Right atrium auricular region (tissue), 2 donors: Measurements from ENCODE around the gene EYA2. TPM values are rescaled to one million over a fixed set of nuclear protein-coding genes. Genes with fewer than 3 reads are reported as not detected.
"Not testable (repeated sequence)": the region's sequence is repeated elsewhere in the genome, so short reads cannot be mapped to it uniquely, and the experiment has no call there.

Experiments used
- DNase-seq: peaks from one replicate; pipeline ENCODE4 v3.0.0-alpha.2; 2019; ENCODE audit warnings: low spot score
- H3K27ac ChIP-seq, 2 donors: fragments of 200-600 bp; sonication (generic); 1 replicate in 1 of 2; 2 replicates in 1 of 2; pipeline ENCODE4 v1.5.1; 2016 to 2019
- H3K27me3 ChIP-seq, 2 donors: fragments of 200-600 bp; sonication (generic); one replicate each; pipeline versions ENCODE4 v1.5.1 to v1.6.0; 2017 to 2019
- H3K36me3 ChIP-seq: fragments of 200-600 bp; sonication (generic); one replicate; pipeline ENCODE4 v1.5.1; 2016
- H3K4me1 ChIP-seq, 2 donors: fragments of 200-600 bp; sonication (generic); one replicate each; pipeline versions ENCODE4 v1.5.1 to v1.6.0; 2017 to 2019
- H3K4me3 ChIP-seq, 2 donors: fragments of 200-600 bp; sonication (generic); 1 replicate in 1 of 2; 2 replicates in 1 of 2; pipeline ENCODE4 v1.5.1; 2017 to 2019; ENCODE audit warnings: mild to moderate bottlenecking in 1 of 2, moderate library complexity in 1 of 2
- H3K9me3 ChIP-seq, 2 donors: fragments of 200-600 bp; sonication (generic); one replicate each; pipeline ENCODE4 v1.5.1; 2019
- total RNA-seq, 2 donors: library from RNA; depleted of rRNA; stranded (reverse); fragments of >200 nt; gene quantifications; one replicate each; pipeline ENCODE4 v1.1.0, GENCODE V29; 2016
- TF ChIP-seq, protein P1 (sequence below), 2 donors: fragments of 200-600 bp; sonication (generic); IDR thresholded peaks; one replicate each; pipeline ENCODE4 v1.5.1; 2019; ENCODE audit warnings: antibody characterized with exemption in 2 of 2

Gene EYA2
- total RNA-seq, 2 donors from 2014 or later = 0.30 to 2.6 TPM

DNA sequence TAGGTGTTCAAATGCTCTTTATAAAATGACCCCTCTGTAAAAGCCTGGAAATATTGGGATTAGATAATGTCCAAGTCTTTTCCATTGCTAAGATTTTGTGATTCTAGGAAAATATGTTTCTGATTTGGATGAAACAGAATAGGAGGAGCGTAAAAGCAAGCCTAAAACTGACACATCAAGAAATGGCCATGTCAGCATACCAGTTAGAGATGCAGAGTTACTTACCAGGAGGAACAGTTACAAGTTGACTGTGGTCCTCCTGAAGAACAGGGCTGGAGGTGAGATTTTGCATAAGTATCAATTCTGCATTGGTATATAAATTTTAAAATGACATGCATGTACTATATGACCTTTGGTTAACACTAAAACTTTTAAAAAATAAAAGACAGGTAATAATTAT lies 35.3 kb downstream of the EYA2 start:
- Histone ChIP-seq H3K4me1 (peaks cover 0 to 24% of the 10 kb centered on the region in 2 donors), H3K27ac (no peak overlapping the region), H3K9me3 (no peaks in the 10 kb centered on the region), H3K27me3 (no peaks in the 10 kb centered on the region), H3K36me3 (no peaks in the 10 kb centered on the region), H3K4me3 (no peak overlapping the region)
- no peak for DNase-seq
- TF ChIP-seq, protein P1, sequence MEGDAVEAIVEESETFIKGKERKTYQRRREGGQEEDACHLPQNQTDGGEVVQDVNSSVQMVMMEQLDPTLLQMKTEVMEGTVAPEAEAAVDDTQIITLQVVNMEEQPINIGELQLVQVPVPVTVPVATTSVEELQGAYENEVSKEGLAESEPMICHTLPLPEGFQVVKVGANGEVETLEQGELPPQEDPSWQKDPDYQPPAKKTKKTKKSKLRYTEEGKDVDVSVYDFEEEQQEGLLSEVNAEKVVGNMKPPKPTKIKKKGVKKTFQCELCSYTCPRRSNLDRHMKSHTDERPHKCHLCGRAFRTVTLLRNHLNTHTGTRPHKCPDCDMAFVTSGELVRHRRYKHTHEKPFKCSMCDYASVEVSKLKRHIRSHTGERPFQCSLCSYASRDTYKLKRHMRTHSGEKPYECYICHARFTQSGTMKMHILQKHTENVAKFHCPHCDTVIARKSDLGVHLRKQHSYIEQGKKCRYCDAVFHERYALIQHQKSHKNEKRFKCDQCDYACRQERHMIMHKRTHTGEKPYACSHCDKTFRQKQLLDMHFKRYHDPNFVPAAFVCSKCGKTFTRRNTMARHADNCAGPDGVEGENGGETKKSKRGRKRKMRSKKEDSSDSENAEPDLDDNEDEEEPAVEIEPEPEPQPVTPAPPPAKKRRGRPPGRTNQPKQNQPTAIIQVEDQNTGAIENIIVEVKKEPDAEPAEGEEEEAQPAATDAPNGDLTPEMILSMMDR (IDR thresholded peaks at IDR 0.05) = no peak

DNA sequence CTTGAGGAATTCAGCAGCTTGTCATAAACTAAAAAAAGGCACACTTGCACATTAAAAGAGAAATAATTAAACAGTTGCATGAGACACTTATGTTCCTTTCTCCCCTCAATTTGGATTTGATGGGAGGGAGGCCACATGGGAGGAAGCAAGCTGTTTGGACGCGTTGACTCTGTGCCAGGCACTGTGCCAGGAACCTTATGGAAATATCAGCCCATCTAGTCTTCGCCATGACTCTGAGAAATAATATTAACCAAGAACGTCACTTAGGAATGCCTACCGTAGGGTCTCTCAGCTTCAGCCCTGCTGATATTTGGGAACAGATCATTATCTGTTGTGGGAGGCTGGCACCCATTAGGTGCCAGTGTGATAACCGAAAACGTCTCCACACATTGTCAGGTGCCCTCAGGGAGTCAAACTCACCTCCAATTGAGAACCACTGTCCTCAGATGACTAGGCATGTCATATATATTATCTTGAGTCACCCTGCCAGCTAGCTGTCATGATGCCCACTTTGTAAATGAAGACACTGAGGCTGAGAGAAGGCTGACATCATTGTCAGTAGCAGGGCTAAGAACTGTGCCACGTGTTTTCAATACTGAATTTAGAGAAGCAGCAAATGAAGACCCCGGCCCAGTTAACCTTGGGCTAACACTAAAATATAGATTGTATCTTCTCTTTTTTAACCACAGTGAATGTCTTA lies 36.1 kb downstream of the EYA2 start:
- H3K4me3 ChIP-seq = no peak overlapping the region
- no peak for DNase-seq
- no peaks in the 10 kb centered on the region for H3K9me3 ChIP-seq
- peaks cover 0 to 24% of the 10 kb centered on the region in 2 donors for H3K4me1 ChIP-seq
- H3K27ac ChIP-seq = no peak overlapping the region
- H3K27me3 ChIP-seq = no peaks in the 10 kb centered on the region
- H3K36me3 ChIP-seq = no peaks in the 10 kb centered on the region
- TF ChIP-seq, protein P1 (IDR thresholded peaks at IDR 0.05) = no peak

DNA sequence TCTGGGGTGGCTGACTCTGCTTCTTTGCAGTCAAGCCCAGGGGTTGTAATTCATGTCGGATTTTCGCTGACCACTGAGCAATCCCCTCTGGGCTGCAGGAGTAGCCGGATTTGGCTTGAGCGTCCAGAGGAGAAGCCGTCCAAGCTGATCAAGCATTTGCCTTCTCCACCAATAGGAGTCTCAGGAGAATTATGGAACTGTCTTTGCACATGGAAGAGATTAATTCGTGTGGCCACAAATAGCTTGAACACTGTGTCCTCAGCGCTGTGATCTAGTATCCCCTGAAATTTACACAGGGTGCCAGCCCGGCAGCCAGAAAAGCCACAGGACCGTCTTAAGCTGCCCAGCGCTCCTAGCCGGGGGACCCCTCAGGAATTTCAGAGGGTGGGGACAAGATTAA lies 37.1 kb downstream of the EYA2 start:
- Histone ChIP-seq H3K4me1 (peaks cover 0 to 24% of the 10 kb centered on the region in 2 donors), H3K4me3 (no peak overlapping the region), H3K27me3 (no peaks in the 10 kb centered on the region), H3K27ac (no peak overlapping the region), H3K36me3 (no peaks in the 10 kb centered on the region), H3K9me3 (no peaks in the 10 kb centered on the region)
- TF ChIP-seq, protein P1 (IDR thresholded peaks at IDR 0.05) = no peak
- no peak for DNase-seq

DNA sequence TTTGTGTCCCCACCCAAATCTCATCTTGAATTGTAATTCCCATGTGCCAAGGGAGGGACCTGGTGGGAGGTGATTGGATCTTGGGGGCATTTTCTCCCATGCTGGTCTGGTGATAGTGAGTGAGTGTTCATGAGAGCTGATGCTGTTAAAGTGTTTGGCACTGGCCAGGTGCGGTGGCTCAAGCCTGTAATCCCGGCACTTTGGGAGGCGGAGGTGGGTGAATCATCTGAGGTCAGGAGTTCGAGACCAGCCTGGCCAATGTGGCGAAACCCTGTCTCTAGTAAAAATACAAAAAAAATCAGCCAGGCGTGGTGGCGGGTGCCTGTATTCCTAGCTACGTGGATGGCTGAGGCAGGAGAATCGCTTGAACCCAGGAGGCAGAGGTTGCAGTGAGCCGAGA lies 37.8 kb downstream of the EYA2 start:
- not testable (repeated sequence) for H3K27ac ChIP-seq

DNA sequence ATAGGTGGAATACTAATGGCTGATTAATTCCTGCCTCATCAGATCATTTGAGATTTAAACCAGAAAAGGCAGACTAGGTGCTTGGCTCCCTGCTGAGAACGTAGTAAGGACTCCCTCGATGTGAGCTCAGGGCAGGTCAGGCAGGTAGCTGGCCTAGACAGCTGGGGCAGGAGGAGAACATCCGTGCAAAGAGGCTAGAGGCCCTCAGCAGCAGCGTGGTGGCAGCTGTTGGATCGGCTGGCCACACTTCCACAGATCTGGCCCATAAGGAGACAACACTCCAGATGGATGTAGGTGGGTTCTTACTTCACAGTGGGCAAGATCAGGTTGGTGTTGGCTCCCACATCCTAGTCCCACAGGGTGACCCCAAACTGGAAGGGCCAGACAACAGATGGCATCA lies 38.5 kb downstream of the EYA2 start:
- Histone ChIP-seq H3K4me1 (peaks cover 0 to 24% of the 10 kb centered on the region in 2 donors), H3K27me3 (no peaks in the 10 kb centered on the region)
- TF ChIP-seq, protein P1 (IDR thresholded peaks at IDR 0.05) = no peak

More for the DNA sequence above, 37.8 kb downstream of the EYA2 start:
- not testable (repeated sequence) for DNase-seq, H3K9me3 ChIP-seq, H3K4me3 ChIP-seq, H3K36me3 ChIP-seq, H3K27me3 ChIP-seq
- peaks cover 0 to 24% of the 10 kb centered on the region in 2 donors for H3K4me1 ChIP-seq

DNA sequence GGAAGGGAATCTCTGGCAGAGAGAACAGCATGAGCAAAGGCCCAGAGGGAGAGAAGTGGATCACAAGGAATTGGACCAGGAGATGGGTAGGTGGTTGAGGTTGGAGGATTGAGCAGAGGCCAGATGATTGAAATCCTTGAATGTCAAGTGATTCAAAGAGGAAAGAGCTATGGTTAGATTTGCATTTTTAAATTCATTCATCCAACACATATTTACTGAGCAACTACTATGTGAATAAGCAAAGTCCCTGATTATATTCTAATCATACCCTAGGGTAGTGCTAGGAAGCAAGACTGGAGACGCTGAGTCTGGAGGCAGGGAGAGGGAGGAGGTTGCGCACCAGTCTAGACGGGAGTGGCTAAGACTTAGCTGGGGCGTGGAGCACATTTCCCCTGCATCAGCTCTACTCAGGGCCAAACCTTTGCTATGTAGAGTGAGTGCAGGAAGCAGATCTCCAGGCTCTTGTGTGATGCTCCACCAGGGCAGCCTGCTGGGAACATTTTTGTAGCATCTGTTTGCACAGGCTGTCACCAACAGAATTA lies 40.2 kb downstream of the EYA2 start:
- peaks cover 0 to 21% of the 10 kb centered on the region in 2 donors for H3K4me1 ChIP-seq
- H3K27me3 ChIP-seq = no peaks in the 10 kb centered on the region
- no peaks in the 10 kb centered on the region for H3K9me3 ChIP-seq
- DNase-seq = no peak
- no peak overlapping the region for H3K27ac ChIP-seq
- H3K4me3 ChIP-seq = no peak overlapping the region
- TF ChIP-seq, protein P1 (IDR thresholded peaks at IDR 0.05) = no peak
- H3K36me3 ChIP-seq = no peaks in the 10 kb centered on the region

More for the DNA sequence above, 38.5 kb downstream of the EYA2 start:
- DNase-seq = no peak
- Histone ChIP-seq H3K4me3 (no peak overlapping the region), H3K9me3 (no peaks in the 10 kb centered on the region), H3K36me3 (no peaks in the 10 kb centered on the region), H3K27ac (no peak overlapping the region)
